IPS-18a (cell line): ENCODE measurements around the gene SPPL2B.

ENCODE experiments used
- H3K27ac ChIP-seq: one replicate; pipeline ENCODE4 v1.5.1; 2013; ENCODE audit warnings: low read length
- H3K27me3 ChIP-seq: one replicate; pipeline ENCODE4 v1.6.1; 2013; ENCODE audit warnings: mild to moderate bottlenecking, low read length; ENCODE audit not compliant: control insufficient read depth, insufficient read depth
- H3K36me3 ChIP-seq: one replicate; pipeline ENCODE4 v1.6.1; 2013; ENCODE audit warnings: low read depth, low read length; ENCODE audit not compliant: control insufficient read depth
- H3K4me1 ChIP-seq: one replicate; pipeline ENCODE4 v1.6.1; 2013; ENCODE audit warnings: low read depth, low read length; ENCODE audit not compliant: control insufficient read depth
- H3K4me3 ChIP-seq: one replicate; pipeline ENCODE4 v1.5.1; 2013; ENCODE audit warnings: low read length
- H3K9ac ChIP-seq: one replicate; pipeline ENCODE4 v1.6.1; 2013; ENCODE audit warnings: mild to moderate bottlenecking, low read length, moderate library complexity
- H3K9me3 ChIP-seq: one replicate; pipeline ENCODE4 v1.6.1; 2013; ENCODE audit warnings: low read depth, low read length; ENCODE audit not compliant: control insufficient read depth

The SPPL2B gene

GRCh38 chr19:2399582-2399981 lies 71.1 kb downstream of the SPPL2B start:
- Histone ChIP-seq H3K27me3 (no peaks in the 10 kb centered on the region), H3K36me3 (no peaks in the 10 kb centered on the region), H3K27ac (no peak overlapping the region), H3K4me3 (no peak overlapping the region), H3K9me3 (peaks cover 3% of the 10 kb centered on the region), H3K4me1 (no peaks in the 10 kb centered on the region), H3K9ac (no peak overlapping the region)
